ENCODE data around the gene MSI2. TPM values are rescaled to one million over a fixed set of nuclear protein-coding genes. Genes with fewer than 3 reads are reported as not detected.

The MSI2 gene
- total and polyA plus RNA-seq, 9 of the 15 experiments (the other 6 are each of a cell fraction or from before 2014, with no cell fraction given): 4.6 to 61.8 (median 42.4) TPM

DNA sequence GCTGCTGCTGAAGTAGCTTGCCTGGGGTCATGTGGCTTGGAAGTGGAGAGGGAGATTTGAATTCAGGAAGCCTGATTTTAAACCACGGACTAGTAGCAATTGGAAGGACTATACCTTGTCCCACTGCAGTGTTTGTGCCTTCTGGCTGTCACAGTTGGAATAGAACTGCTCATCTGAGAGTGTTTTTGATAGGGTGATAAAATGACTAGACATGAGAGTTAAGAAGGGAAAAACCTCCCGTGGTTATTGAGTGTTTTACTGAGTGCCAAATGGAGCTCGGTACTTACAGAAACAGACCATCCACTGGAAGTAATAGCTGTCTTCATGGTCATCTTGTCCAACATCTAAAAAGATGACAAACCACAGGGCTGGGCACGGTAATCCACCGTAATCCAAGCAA lies 70.4 kb downstream of the MSI2 start:
- BruUV-seq (replicated peaks): no TSS peak
- ChIA-PET CTCF (ENCODE audit: low intra/inter-chr PET ratio) (no interaction called here), POLR2A (interaction anchor here (1.2 to 1.7 kb wide), 2 partner anchors 14 to 77 kb away, joined by 4 to 5 read pairs; no protein-coding TSS in a partner anchor)
- Histone ChIP-seq H3K9me1 (ENCODE audit: control insufficient read depth, insufficient read depth, low read length) (peaks cover 4% of the 10 kb centered on the region), H3K79me2 (ENCODE audit: control insufficient read depth, insufficient read depth, low read length) (peaks cover 23% of the 10 kb centered on the region), H3K27ac (ENCODE audit: extremely low read depth, low read depth, low read length) (no peak overlapping the region), H3K27me3 (ENCODE audit: control insufficient read depth in 2 of 2, insufficient read depth in 2 of 2, low read length in 2 of 2) (no peaks in the 10 kb centered on the region), H2AFZ (ENCODE audit: low read depth, low read length) (no peak overlapping the region), H3K9ac (ENCODE audit: insufficient read depth in 1 of 2, low read depth in 2 of 2, low read length in 2 of 2) (no peak overlapping the region), H3K4me2 (ENCODE audit: insufficient read depth, low read length) (no peak overlapping the region), H3K9me3 (replicated peaks; ENCODE audit: control insufficient read depth, insufficient read depth, low read depth, low read length) (no peaks in the 10 kb centered on the region), H3K4me3 (no peak overlapping the region), H4K20me1 (replicated peaks; ENCODE audit: control insufficient read depth, insufficient read depth, low read length) (peaks cover 11% of the 10 kb centered on the region; the same call in 1 of the 2 replicates), H3K4me1 (replicated peaks in 1 of 2; ENCODE audit: control insufficient read depth in 2 of 2, insufficient read depth in 2 of 2, low read length in 2 of 2) (peaks cover 4 to 15% of the 10 kb centered on the region in 2 experiments), H3K36me3 (ENCODE audit: control insufficient read depth, insufficient read depth, low read length) (peaks cover 6% of the 10 kb centered on the region; the same call in 2 of the 3 replicates)
- DNase-seq (ENCODE audit: extremely low read depth in 1 of 4, low spot score in 3 of 4): no peak
- ATAC-seq: no peak
- no peak for FAIRE-seq
- intact Hi-C loops (cut with micrococcal nuclease): no loop called here
- 71% methylated on average over 5 of the region's 5 CpGs for WGBS (ENCODE audit: insufficient coverage, low coverage, missing lambda C conversion rate)
- TF ChIP-seq MCM3 (IDR thresholded peaks at IDR 0.05) (no peak), ETV6 (IDR thresholded peaks at IDR 0.05; ENCODE audit: borderline replicate concordance in 1 of 2, low read depth in 2 of 2, low read length in 1 of 2) (no peak), ETV6 (CRISPR knock-in tag; IDR thresholded peaks at IDR 0.05; ENCODE audit: borderline replicate concordance) (no peak)
- TF ChIP-seq, protein P1, sequence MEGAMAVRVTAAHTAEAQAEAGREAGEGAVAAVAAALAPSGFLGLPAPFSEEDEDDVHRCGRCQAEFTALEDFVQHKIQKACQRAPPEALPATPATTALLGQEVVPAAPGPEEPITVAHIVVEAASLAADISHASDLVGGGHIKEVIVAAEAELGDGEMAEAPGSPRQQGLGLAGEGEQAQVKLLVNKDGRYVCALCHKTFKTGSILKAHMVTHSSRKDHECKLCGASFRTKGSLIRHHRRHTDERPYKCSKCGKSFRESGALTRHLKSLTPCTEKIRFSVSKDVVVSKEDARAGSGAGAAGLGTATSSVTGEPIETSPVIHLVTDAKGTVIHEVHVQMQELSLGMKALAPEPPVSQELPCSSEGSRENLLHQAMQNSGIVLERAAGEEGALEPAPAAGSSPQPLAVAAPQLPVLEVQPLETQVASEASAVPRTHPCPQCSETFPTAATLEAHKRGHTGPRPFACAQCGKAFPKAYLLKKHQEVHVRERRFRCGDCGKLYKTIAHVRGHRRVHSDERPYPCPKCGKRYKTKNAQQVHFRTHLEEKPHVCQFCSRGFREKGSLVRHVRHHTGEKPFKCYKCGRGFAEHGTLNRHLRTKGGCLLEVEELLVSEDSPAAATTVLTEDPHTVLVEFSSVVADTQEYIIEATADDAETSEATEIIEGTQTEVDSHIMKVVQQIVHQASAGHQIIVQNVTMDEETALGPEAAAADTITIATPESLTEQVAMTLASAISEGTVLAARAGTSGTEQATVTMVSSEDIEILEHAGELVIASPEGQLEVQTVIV (CRISPR knock-in tag; IDR thresholded peaks at IDR 0.05; ENCODE audit: borderline replicate concordance): no peak
- in situ Hi-C loops (cut with MboI): no loop called here

All from K562 (cell line).